HepG2 (cell line): Measurements from ENCODE around the gene PAK6. TPM values are rescaled to one million over a fixed set of nuclear protein-coding genes. Genes with fewer than 3 reads are reported as not detected.

Source experiments
- FLYWCH1 ChIP-seq: sonication (generic); formaldehyde crosslinking; IDR thresholded peaks from 2 replicates; pipeline ENCODE4 v1.8.1; 2023; ENCODE audit warnings: mild to moderate bottlenecking, missing genetic modification reagents
- HINFP ChIP-seq: sonication (generic); formaldehyde crosslinking; IDR thresholded peaks from 2 replicates; pipeline ENCODE4 v1.4.0; 2020; ENCODE audit warnings: low read depth, mild to moderate bottlenecking, missing genetic modification reagents
- KDM2A ChIP-seq: sonication (generic); formaldehyde crosslinking; IDR thresholded peaks from 2 replicates; pipeline ENCODE4 v1.4.0; 2020; ENCODE audit warnings: low read depth, missing genetic modification reagents, borderline replicate concordance
- NFYB ChIP-seq: sonication (generic); formaldehyde crosslinking; IDR thresholded peaks from 2 replicates; pipeline ENCODE4 v1.4.0; 2020; ENCODE audit warnings: missing genetic modification reagents
- ONECUT2 ChIP-seq: sonication (generic); formaldehyde crosslinking; IDR thresholded peaks from 2 replicates; pipeline ENCODE4 v1.4.0; 2020; ENCODE audit warnings: missing genetic modification reagents
- PCBP1 ChIP-seq: fragments of 200-400 bp; formaldehyde crosslinking; IDR thresholded peaks from 2 replicates; pipeline ENCODE4 v1.6.1; 2017; ENCODE audit warnings: mild to moderate bottlenecking, low read depth, low read length, borderline replicate concordance
- PHF8 ChIP-seq: sonication (generic); formaldehyde crosslinking; IDR thresholded peaks from 2 replicates; pipeline ENCODE4 v1.5.0; 2020; ENCODE audit warnings: missing genetic modification reagents
- PPARG ChIP-seq: conservative IDR thresholded peaks from 2 replicates; pipeline ENCODE4 v1.6.1; 2016; ENCODE audit warnings: missing biosample characterization, missing genetic modification reagents
- SOX5 ChIP-seq: IDR thresholded peaks from 2 replicates; pipeline ENCODE4 v1.6.1; 2016; ENCODE audit warnings: borderline replicate concordance
- SP5 ChIP-seq: IDR thresholded peaks from 2 replicates; pipeline ENCODE4 v1.6.1; 2016; ENCODE audit warnings: low read depth, borderline replicate concordance
- TMF1 ChIP-seq: sonication (generic); formaldehyde crosslinking; IDR thresholded peaks from 2 replicates; pipeline ENCODE4 v1.8.1; 2022; ENCODE audit warnings: low read depth, missing genetic modification reagents
- TOE1 ChIP-seq: sonication (generic); formaldehyde crosslinking; IDR thresholded peaks from 2 replicates; pipeline ENCODE4 v1.4.0; 2020; ENCODE audit warnings: mild to moderate bottlenecking, missing genetic modification reagents
- ZBTB20 ChIP-seq: sonication (generic); formaldehyde crosslinking; IDR thresholded peaks from 2 replicates; pipeline ENCODE4 v1.8.1; 2023; ENCODE audit warnings: missing genetic modification reagents, low read depth, mild to moderate bottlenecking, borderline replicate concordance
- ZBTB42 ChIP-seq: sonication (generic); formaldehyde crosslinking; IDR thresholded peaks from 2 replicates; pipeline ENCODE4 v1.5.0; 2020; ENCODE audit warnings: mild to moderate bottlenecking, missing genetic modification reagents
- ZC3H13 ChIP-seq: sonication (generic); formaldehyde crosslinking; IDR thresholded peaks from 2 replicates; pipeline ENCODE4 v1.8.1; 2023; ENCODE audit warnings: mild to moderate bottlenecking, missing genetic modification reagents, moderate library complexity
- ZNF136 ChIP-seq: sonication (generic); formaldehyde crosslinking; IDR thresholded peaks from 2 replicates; pipeline ENCODE4 v1.8.1; 2022; ENCODE audit warnings: low read depth, mild to moderate bottlenecking, moderate library complexity, missing genetic modification reagents
- ZNF891 ChIP-seq: sonication (generic); formaldehyde crosslinking; IDR thresholded peaks from 2 replicates; pipeline ENCODE4 v1.5.0; 2020; ENCODE audit warnings: mild to moderate bottlenecking, missing genetic modification reagents
- polyA plus RNA-seq, 8 experiments: library from polyadenylated mRNA; depleted of rRNA in 3 of 8; stranded (reverse) in 7 of 8; unstranded in 1 of 8; fragments of >200 nt; fragmentation: Illumina TruSeq in 4 of 8; extraction: Trizol in 4 of 8; gene quantifications; 2 replicates each; pipeline versions ENCODE4 v1.2.1 to v1.2.3, GENCODE V29; 2011 to 2016; ENCODE audit warnings: low read depth in 4 of 8, missing spikeins in 1 of 8, mixed read lengths in 1 of 8; ENCODE audit not compliant: insufficient read depth in 1 of 8
- total RNA-seq, 5 experiments: library from RNA; depleted of rRNA; stranded (reverse); fragments of >200 nt; fragmentation: Illumina TruSeq; extraction: Trizol; gene quantifications; 2 replicates each; pipeline ENCODE4 v1.2.3, GENCODE V29; 2016; ENCODE audit warnings: low read depth in 1 of 5
- TF ChIP-seq, protein P1 (sequence below): sonication (generic); formaldehyde crosslinking; IDR thresholded peaks from 2 replicates; pipeline ENCODE4 v1.4.0; 2020; ENCODE audit warnings: missing genetic modification reagents
- TF ChIP-seq, protein P2 (sequence below): sonication (generic); formaldehyde crosslinking; IDR thresholded peaks from 2 replicates; pipeline ENCODE4 v1.5.1; 2020; ENCODE audit warnings: missing genetic modification reagents, mild to moderate bottlenecking, borderline replicate concordance

PAK6 gene
- total and polyA plus RNA-seq, 2 of the 13 experiments (the other 11 are each of a cell fraction or from before 2014, with no cell fraction given), result 0.07 TPM; not detected in 1

GRCh38 chr15:40323239-40323952 is 84.5 kb downstream of the PAK6 start, which contains the start of gene INAFM2 (continued):
- TF ChIP-seq PPARG (CRISPR knock-in tag) (0 out of 2 replicates have a peak, but pooled peaks have one; percentile 30), KDM2A (peak; percentile 84), HINFP (0 out of 2 replicates have a peak, but pooled peaks have one; percentile 76), PHF8 (0 out of 2 replicates have a peak, but pooled peaks have one; percentile 19), PCBP1 (no peak), ZBTB42 (no peak), ZC3H13 (no peak), SOX5 (peak; percentile 39; the same call in 1 of the 2 replicates), FLYWCH1 (CRISPR knock-in tag) (no peak), ZBTB20 (no peak), ZNF136 (CRISPR knock-in tag) (no peak), NFYB (CRISPR knock-in tag) (peak; percentile 14; the same call in 1 of the 2 replicates), SP5 (CRISPR knock-in tag) (peak; percentile 83; the same call in 1 of the 2 replicates), ONECUT2 (CRISPR knock-in tag) (no peak), TOE1 (CRISPR knock-in tag) (peak; percentile 27; the same call in 1 of the 2 replicates), TMF1 (CRISPR knock-in tag) (no peak), ZNF891 (no peak)
- TF ChIP-seq, protein P1, sequence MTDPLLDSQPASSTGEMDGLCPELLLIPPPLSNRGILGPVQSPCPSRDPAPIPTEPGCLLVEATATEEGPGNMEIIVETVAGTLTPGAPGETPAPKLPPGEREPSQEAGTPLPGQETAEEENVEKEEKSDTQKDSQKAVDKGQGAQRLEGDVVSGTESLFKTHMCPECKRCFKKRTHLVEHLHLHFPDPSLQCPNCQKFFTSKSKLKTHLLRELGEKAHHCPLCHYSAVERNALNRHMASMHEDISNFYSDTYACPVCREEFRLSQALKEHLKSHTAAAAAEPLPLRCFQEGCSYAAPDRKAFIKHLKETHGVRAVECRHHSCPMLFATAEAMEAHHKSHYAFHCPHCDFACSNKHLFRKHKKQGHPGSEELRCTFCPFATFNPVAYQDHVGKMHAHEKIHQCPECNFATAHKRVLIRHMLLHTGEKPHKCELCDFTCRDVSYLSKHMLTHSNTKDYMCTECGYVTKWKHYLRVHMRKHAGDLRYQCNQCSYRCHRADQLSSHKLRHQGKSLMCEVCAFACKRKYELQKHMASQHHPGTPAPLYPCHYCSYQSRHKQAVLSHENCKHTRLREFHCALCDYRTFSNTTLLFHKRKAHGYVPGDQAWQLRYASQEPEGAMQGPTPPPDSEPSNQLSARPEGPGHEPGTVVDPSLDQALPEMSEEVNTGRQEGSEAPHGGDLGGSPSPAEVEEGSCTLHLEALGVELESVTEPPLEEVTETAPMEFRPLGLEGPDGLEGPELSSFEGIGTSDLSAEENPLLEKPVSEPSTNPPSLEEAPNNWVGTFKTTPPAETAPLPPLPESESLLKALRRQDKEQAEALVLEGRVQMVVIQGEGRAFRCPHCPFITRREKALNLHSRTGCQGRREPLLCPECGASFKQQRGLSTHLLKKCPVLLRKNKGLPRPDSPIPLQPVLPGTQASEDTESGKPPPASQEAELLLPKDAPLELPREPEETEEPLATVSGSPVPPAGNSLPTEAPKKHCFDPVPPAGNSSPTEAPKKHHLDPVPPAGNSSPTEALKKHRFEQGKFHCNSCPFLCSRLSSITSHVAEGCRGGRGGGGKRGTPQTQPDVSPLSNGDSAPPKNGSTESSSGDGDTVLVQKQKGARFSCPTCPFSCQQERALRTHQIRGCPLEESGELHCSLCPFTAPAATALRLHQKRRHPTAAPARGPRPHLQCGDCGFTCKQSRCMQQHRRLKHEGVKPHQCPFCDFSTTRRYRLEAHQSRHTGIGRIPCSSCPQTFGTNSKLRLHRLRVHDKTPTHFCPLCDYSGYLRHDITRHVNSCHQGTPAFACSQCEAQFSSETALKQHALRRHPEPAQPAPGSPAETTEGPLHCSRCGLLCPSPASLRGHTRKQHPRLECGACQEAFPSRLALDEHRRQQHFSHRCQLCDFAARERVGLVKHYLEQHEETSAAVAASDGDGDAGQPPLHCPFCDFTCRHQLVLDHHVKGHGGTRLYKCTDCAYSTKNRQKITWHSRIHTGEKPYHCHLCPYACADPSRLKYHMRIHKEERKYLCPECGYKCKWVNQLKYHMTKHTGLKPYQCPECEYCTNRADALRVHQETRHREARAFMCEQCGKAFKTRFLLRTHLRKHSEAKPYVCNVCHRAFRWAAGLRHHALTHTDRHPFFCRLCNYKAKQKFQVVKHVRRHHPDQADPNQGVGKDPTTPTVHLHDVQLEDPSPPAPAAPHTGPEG, result peak; percentile 78
- TF ChIP-seq, protein P2, sequence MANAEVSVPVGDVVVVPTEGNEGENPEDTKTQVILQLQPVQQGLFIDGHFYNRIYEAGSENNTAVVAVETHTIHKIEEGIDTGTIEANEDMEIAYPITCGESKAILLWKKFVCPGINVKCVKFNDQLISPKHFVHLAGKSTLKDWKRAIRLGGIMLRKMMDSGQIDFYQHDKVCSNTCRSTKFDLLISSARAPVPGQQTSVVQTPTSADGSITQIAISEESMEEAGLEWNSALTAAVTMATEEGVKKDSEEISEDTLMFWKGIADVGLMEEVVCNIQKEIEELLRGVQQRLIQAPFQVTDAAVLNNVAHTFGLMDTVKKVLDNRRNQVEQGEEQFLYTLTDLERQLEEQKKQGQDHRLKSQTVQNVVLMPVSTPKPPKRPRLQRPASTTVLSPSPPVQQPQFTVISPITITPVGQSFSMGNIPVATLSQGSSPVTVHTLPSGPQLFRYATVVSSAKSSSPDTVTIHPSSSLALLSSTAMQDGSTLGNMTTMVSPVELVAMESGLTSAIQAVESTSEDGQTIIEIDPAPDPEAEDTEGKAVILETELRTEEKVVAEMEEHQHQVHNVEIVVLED, result peak; percentile 57; the same call in 1 of the 2 replicates
